NB4 (cell line): Measurements from ENCODE around the gene RAPGEF4.

Experiments
- CTCF ChIP-seq: IDR thresholded peaks from one replicate; pipeline ENCODE4 v1.5.1; 2012; ENCODE audit warnings: low read depth, low read length
- MYC ChIP-seq: IDR thresholded peaks from 2 replicates; pipeline ENCODE4 v1.6.1; 2011; ENCODE audit warnings: low read depth, low read length

- no peak for TF ChIP-seq CTCF
- no peak for TF ChIP-seq MYC
Observed at GRCh38 chr2:172846551-172846950, 110.9 kb downstream of the RAPGEF4 start.
